Cerebellar nuclear complex (tissue), 1 donor: Measurements from ENCODE around the gene ARFGAP1.
"Not testable (repeated sequence)": the region's sequence is repeated elsewhere in the genome, so short reads cannot be mapped to it uniquely, and the experiment has no call there.

ENCODE experiments used
- DNase-seq, 2 experiments: peaks; one replicate each; lab custom pipeline; 2025; lab: John Stamatoyannopoulos, UW

ARFGAP1 gene

DNA sequence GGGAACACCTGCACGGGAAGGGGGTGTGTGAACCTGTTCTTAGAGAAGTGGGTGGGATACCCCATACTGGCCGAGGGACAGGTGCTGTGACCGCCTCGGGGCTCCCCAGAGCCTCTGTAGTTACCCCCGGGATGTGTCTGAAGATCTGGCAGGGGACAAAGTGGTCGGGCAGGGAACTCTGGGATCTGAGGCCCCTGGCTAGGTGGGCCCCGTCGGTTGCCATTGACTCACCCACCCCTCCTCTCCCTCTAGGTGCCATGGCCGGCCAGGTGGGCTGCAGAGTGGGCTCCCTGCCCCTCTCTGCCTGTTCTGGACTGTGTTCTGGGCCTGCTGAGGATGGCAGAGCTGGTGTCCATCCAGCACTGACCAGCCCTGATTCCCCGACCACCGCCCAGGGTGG is 32.6 kb upstream of the ARFGAP1 start:
- no peak for DNase-seq

DNA sequence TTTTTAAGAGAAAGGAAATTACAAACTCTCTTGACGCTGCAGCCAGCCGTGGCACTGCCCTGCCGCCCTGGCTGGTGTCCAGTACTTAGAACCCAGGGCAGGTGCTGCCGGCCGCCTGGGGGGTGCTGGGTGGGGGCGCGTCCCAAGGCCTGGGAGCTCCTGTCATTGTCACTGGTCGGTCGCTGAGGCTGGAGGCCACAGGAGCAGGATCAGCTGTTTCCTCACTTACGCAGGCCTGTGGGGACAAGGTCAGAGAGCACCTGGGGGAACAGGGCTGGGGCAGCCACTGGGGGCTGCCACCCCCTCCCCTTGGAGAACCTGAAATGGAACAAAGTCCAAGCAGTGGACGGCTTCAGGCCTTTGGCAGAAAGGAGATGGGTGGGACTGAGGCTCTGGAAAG is 31.3 kb upstream of the ARFGAP1 start:
- DNase-seq, result no peak

GRCh38 chr20:63242736-63243135 is 29.9 kb upstream of the ARFGAP1 start:
- no peak for DNase-seq

DNA sequence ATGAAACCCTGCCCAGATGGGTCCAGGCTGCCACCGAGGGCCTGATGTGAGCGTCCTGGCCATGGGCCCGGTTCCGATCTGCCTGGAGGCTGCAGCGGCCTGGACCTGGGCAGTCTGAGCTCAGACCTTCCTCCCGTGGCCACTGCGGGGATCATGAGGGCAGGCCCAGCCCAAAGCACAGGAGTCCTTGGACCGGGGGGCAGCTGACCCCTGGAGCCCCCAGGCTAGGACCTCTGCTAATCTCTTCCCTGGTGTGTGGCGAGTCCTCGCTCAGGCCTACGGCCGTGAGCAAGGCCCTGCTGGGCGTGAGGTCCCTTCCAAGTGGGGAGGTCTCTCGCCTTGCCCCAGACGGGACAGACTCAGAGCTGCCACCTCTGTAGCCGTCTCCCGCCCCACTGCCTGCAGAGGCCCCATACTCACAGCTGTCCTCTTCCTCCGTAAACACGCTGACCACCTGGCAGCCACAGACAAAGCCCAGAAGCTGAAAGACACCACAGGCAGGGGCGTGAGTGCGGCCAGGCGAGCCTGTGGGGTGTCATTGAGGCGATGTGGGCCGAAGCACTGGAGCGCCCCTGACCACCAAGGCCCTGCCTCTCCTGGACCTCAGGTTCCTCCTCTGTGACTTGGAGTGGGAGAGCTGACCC is 28.9 kb upstream of the ARFGAP1 start:
- no peak for DNase-seq

GRCh38 chr20:63244468-63244867 is 28.1 kb upstream of the ARFGAP1 start:
- DNase-seq, result no peak

DNA sequence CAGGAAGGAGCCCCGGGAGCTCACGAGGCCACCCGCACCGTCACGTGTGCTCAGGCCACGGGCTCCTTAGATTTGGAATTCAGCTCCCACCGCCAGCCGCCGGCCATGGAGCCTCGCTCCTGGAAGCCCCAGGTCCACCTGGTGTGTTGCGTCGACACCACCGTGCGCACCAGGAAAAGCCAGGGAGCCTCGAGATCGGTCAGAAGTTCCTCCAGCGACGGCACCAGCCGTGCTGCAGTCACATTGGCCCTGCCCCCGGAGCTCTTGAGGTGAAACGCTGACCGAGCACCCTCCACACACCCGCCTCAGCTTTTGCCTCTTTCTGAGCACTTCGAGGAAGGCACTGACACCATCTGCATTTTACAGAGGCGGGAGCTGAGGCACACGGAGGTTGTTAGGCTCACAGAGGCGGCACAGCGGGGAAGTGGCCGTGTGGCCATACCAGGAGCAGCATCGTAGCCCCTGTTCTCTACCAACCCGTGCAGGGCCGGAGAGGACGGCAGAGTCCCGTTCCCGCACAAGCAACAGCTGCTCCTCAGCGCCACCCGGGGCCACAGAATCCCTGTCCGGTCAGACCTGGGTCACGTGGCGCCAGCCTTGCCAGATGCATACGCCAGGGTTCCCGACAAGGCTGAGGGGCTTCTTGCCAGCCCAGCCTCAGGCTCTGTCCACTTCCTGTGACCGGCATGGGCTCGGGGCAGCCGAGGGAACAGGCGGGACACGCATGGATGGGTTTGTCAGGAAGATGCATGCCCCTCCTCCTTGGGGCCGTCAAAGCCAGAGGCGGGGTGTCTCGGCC is 25.9 kb upstream of the ARFGAP1 start:
- no peak for DNase-seq

DNA sequence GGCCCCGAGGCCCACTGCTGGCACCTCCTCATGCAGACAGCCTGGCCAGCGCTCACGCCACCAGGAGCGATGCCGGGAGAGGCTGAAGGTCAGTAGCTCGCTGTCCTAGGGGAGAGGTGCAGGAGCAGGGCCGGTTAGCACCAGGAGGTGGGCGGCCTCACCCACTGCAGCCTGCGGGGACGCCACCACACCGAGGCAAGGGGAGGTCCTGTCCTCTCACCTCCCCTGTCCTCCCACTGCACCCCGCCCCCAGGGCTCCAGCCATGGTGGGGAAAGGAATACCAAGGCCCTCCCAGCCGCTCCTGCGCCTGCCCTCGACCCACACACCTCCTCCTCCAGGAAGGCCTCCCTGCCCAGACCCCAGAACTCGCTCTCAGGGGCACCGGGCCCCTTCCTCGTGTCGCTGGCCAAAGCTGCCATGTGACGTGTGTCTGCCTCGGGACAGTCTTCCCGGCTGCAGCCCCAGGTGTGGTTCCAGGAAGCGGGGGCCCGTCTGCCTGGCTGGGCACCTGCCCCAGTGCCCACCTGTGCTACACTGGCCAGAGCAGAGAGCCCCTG is 24.9 kb upstream of the ARFGAP1 start:
- no peak for DNase-seq

DNA sequence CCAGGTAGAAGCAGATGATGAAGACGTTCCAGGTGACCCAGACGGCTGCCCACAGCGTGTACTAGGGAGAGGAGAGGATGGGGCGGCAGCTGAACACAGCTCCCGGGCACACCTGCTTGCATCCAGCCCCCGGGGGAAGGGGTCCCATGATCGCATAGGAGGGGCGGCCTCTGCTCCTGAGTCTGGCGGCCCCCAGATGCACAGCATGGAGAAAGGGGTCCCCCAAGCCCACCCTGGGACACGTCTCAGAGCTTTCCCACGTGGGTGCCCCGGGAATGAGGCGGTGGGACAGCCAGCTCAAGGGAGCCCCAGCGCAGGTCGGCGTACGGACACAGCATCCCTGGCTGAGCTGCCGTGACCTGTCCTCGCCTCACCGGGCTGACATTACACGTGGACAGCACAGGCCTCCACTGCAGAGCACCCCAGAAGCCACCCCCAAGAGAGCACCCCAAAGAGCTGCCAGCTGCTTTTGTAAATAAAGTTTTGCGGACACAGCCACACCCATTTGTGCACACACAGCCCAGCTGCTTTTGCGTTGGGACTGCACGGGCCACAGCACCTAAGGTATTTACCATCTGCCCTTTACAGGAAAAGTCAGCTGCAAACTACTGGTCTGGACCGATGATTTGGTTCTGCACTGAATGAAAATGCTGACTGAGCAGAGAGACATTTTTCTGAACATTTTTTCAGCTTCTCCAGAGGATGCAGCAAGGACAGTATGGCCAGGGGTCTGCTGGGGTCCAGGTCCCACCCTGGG is 23.6 kb upstream of the ARFGAP1 start:
- DNase-seq, result no peak

- DNase-seq, result no peak
Observed at GRCh38 chr20:63249891-63250290, 22.7 kb upstream of the ARFGAP1 start.

DNA sequence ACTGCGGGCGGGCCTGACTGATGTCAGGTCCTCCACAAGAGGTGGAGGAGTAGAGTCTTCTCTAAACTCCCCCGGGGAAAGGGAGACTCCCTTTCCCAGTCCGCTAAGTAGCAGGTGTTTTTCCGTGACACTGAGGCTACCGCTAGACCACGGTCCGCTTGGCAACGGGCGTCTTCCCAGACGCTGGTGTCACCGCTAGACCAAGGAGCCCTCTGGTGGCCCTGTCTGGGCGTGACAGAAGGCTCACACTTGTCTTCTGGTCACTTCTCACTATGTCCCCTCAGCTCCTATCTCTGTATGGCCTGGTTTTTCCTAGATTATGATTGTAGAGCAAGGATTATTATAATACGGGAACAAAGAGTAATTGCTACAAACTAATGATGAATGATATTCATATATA is 21.3 kb upstream of the ARFGAP1 start:
- DNase-seq, result not testable (repeated sequence)

DNA sequence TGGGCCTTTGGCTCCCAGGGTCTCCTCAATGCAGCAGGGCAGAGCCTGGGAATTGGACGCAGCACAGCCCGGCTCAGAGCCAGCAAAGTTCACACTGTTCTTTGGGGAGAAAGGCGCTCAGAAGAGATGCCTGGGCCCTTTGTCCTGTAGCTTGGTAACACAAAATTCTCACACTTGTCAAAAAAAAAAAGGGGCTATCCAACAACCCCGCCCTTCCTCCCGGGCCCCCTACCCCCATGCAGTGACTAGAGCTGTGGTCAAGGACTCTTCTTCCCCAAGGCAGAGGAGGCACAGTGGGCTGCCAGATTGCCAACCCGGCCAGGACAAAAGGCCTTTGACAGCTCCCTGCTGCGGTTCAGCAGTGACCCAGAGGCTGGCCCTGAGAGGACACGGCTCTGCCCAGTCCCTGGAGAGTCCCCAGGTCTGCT is 20.3 kb upstream of the ARFGAP1 start:
- DNase-seq, result no peak

DNA sequence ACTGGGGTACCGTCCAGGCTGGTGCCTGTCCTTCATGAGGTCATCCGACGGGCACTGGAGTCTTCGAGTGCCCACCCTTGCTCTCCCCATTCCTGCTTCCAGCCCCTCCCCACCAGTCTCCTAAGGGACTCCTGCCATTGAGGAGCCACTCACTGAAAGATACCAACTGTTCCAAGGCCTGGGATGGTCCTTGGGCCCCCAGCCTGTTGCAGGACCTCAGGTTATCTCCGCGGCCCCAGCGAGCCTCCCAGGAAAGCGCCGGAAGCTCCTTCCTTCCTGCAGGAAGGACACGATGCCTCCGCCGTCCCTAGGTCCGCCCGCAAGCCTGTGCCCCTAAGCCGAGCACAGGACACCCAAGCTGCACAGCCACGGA is 19.6 kb upstream of the ARFGAP1 start:
- no peak for DNase-seq

DNA sequence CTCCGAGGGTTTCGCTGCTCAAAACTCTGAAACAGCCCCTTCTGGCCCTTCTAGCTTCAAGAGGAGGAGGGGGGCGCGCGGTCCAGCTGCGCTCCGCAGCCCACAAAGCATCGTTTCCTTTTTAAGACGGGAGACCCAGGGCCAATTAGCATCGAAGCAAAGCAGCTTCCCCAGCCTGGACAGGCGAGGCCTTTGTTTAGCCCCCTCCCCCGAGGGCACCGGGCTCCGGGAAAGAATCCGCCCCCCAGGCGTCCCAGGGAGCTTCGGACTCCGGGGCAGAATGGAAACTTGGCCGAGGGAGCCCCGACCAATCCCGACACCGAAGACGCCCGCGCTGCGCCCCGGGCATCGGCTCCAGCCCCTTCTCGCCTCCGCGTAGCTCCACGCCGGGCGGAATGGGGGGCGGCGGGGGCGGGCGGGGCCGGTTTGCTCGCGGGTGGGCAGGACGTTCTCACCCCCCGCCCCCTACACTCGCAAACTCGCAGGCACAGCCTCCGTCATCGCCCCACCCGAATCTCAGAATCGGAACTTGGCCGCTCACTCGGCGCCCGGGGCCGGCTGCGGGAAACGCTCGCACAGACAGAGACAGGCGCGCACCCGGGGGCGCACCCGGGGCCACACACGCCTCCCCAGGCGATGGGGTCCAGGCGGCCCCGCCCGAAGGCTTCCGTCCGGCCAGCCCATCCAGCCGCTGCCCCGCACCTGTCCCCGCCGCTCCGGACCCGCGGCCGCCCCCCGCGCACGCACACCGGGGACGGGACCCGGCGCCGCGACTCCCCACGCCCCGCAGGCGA is 19.0 kb upstream of the ARFGAP1 start:
- DNase-seq, result no peak

DNA sequence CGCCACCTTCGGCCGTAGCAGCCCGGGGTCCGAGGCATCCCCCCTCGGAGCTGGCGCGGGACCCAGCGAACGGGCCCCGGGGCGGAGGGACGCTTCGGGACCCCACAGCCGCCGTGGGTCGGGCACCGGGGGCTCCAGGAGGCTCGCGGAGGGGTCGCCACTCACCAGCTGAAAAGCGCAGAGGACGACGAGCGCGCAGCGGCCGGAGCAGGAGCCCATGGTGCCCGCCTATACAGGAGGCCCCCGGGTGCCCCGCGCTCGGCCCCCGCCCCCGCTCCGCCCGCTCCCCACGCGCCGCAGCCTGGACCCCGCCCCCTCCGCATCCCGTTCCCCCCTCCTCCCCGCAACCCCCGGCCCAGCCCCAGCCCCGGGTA is 18.4 kb upstream of the ARFGAP1 start, which contains the start of gene NKAIN4:
NKAIN4 (minus strand) TSS at position 232 of the 374 bp plus-strand sequence; CDS start at position 219, 13 bp downstream.
- DNase-seq, result no peak

- no peak for DNase-seq
Observed at GRCh38 chr20:63254606-63255384, 17.8 kb upstream of the ARFGAP1 start.

GRCh38 chr20:63255931-63256704 is 16.5 kb upstream of the ARFGAP1 start:
- no peak for DNase-seq

DNA sequence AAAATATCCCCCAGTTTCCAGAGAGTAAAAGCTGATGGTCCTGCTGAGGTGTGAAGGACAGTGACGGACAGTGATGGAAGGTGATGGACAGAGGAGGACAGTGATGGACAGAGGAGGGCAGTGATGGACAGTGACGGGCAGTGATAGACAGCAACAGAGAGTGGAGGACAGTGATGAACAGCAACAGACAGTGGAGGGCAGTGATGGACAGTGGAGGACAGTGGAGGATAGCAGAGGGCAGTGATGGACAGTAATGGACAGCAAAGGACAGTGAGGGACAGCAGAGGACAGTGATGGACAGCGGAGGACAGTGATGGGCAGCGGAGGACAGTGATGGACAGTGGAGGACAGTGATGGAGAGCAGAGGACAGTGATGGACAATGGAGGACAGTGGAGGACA is 15.7 kb upstream of the ARFGAP1 start:
- no peak for DNase-seq

DNA sequence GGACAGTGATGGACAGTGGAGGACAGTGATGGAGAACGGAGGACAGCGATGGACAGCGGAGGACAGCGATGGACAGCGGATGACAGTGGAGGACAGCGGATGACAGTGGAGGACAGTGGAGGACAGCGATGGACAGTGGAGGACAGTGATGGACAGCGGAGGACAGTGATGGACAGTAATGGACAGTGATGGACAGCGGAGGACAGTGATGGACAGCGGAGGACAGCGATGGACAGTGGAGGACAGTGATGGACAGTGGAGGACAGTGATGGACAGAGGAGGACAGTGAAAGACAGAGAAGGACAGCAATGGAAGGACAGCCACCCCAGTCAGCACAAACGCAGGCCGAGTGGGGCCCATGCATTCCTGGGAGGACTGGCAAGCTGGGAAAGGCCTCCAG is 15.0 kb upstream of the ARFGAP1 start:
- DNase-seq, result no peak

- DNase-seq, result no peak
Observed at GRCh38 chr20:63258781-63259180, 13.8 kb upstream of the ARFGAP1 start.
